ENCODE results near the gene SIGMAR1.

Gene SIGMAR1

DNA sequence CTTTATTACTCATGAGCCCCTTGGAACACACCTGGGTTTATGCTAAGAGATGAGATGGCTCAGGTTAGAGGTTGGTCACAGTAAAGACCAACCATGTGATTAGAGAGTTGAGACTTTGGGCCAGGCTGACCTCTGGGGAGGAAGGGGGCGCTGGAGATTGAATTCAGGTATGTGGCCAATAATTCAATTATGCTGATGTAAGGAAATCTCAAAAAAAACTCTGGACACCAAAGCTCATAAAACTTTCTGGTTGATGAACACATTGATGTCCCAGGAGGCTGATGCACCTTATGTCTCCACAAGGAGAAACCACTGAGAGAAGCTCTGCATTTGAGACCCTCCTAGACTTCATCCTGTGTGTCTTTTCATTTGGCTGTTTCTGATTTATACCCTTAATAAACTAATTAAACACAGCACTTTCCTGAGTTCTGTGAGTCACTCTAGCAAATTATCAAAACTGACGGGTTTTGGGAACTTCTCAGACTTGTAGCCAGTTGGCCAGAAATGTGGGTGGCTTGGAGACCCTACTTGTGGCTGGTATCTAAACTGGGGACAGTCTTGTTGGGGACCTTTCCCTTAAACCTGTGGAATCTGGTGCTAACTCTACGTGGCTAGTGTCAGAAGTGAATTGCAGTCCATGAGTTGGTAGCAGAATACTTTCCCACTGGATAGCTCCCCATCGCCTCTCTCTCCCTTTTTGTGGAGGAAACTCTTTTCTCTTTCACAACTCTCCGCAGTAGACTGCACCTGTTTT lies 32.4 kb upstream of the SIGMAR1 start:
- no peaks in the 10 kb centered on the region for H4K20me1 ChIP-seq (ENCODE audit: insufficient read depth, low read length)
- no peak overlapping the region for H3K4me2 ChIP-seq (ENCODE audit: low read length)
- TF ChIP-seq, protein P1, sequence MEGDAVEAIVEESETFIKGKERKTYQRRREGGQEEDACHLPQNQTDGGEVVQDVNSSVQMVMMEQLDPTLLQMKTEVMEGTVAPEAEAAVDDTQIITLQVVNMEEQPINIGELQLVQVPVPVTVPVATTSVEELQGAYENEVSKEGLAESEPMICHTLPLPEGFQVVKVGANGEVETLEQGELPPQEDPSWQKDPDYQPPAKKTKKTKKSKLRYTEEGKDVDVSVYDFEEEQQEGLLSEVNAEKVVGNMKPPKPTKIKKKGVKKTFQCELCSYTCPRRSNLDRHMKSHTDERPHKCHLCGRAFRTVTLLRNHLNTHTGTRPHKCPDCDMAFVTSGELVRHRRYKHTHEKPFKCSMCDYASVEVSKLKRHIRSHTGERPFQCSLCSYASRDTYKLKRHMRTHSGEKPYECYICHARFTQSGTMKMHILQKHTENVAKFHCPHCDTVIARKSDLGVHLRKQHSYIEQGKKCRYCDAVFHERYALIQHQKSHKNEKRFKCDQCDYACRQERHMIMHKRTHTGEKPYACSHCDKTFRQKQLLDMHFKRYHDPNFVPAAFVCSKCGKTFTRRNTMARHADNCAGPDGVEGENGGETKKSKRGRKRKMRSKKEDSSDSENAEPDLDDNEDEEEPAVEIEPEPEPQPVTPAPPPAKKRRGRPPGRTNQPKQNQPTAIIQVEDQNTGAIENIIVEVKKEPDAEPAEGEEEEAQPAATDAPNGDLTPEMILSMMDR (IDR thresholded peaks at IDR 0.05; ENCODE audit: low read length) = no peak
- TF ChIP-seq EZH2 (IDR thresholded peaks at IDR 0.05; ENCODE audit: borderline replicate concordance, low read length) = no peak
- H3K9me3 ChIP-seq (ENCODE audit: low read length) = no peaks in the 10 kb centered on the region
- no peaks in the 10 kb centered on the region for H3K9me2 ChIP-seq (ENCODE audit: low read depth, low read length)
- H3K4me3 ChIP-seq (ENCODE audit: low read depth, low read length, poor library complexity, severe bottlenecking) = no peak overlapping the region
- no peaks in the 10 kb centered on the region for H3F3A ChIP-seq (ENCODE audit: insufficient read depth, low read length)
- peaks cover 5% of the 10 kb centered on the region for H3K4me1 ChIP-seq (ENCODE audit: insufficient read depth, low read length, severe bottlenecking)
- H3K27ac ChIP-seq (ENCODE audit: low read depth, low read length, poor library complexity, severe bottlenecking) = no peak overlapping the region
- no peak overlapping the region for H2AFZ ChIP-seq (ENCODE audit: low read length)
- no peak overlapping the region for H3K9ac ChIP-seq (ENCODE audit: low read length)
- H3K27me3 ChIP-seq (ENCODE audit: insufficient read depth, low read length) = no peaks in the 10 kb centered on the region
- no peaks in the 10 kb centered on the region for H3K79me2 ChIP-seq (ENCODE audit: insufficient read depth, low read length)
- no peaks in the 10 kb centered on the region for H3K36me3 ChIP-seq (ENCODE audit: insufficient read depth, low read length)

DNA sequence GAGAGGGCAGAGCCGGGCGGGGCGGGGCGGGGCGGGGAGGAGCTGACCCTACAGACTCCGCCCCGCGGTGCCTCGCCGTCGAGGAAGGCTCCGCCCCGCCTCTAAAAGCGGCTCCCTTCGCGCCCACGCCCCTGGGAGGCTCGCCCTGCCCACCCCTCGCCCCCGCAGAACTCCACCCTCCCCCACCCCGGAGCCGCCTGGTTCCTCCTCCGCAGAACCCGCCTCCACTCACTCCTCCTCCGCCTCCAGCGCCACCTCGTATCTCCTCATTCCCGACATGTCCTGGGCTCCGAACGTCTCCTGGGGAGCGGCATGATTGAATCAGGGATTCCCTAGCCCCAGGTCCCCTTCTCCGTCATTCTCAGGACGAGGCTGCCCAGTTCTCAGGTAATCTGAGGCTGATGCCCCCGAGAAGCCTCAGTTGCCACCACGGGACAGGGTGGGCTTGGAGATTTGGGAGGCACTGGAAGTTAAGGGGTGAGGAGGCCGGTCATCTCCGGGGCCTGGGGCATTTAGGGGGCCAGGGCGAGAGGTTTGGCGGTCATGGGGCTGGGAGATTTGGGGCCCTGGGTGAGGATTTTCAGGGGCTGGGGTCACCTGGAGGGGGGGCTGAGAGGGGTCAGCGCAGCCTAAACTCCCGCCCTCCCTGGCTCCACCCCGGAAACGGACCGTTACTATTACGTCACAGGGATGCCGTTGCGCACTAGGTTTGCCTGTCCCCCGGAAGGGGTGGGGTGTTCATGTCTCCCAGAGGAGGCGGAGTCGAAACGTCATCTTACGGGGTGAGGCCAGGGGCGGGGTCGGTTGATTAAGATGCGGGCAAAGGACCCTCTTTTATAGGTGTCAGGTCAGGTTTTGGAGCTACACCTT lies 28.0 kb upstream of the SIGMAR1 start:
- Histone ChIP-seq H3K36me3 (ENCODE audit: insufficient read depth, low read length) (no peaks in the 10 kb centered on the region), H2AFZ (ENCODE audit: low read length) (0 out of 2 replicates have a peak overlapping the region, but pooled peaks have one; percentile 22)
- TF ChIP-seq, protein P1 (IDR thresholded peaks at IDR 0.05; ENCODE audit: low read length) = no peak
- no peak for TF ChIP-seq EZH2 (IDR thresholded peaks at IDR 0.05; ENCODE audit: borderline replicate concordance, low read length)

DNA sequence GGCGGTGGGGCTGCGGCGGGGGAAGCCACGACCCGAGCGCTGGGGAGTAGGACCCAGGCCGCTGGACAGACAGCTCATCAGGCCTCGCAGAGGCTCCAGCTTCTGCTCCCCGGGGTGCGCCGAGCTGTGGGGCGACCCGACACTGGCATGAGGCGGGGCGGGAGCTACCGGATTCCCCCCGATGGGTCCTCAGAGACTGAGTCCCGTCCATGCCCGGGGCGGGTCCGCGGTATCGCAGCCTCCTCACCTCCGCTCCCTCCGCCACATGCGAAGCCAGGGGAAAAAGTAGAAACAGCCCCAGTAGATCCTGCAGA lies 27.4 kb upstream of the SIGMAR1 start:
- Histone ChIP-seq H3K4me3 (ENCODE audit: low read depth, low read length, poor library complexity, severe bottlenecking) (peak overlapping the region; percentile 75), H3F3A (ENCODE audit: insufficient read depth, low read length) (0 out of 2 replicates have a peak, but pooled peaks cover 3% of the 10 kb centered on the region), H3K27me3 (ENCODE audit: insufficient read depth, low read length) (no peaks in the 10 kb centered on the region), H3K79me2 (ENCODE audit: insufficient read depth, low read length) (no peaks in the 10 kb centered on the region), H3K4me1 (ENCODE audit: insufficient read depth, low read length, severe bottlenecking) (peaks cover 10% of the 10 kb centered on the region), H3K4me2 (ENCODE audit: low read length) (peak overlapping the region; percentile 80), H3K9me2 (ENCODE audit: low read depth, low read length) (no peaks in the 10 kb centered on the region), H3K9ac (ENCODE audit: low read length) (peak overlapping the region; percentile 60), H3K27ac (ENCODE audit: low read depth, low read length, poor library complexity, severe bottlenecking) (peak overlapping the region; percentile 1), H3K9me3 (ENCODE audit: low read length) (no peaks in the 10 kb centered on the region), H2AFZ (ENCODE audit: low read length) (no peak overlapping the region), H4K20me1 (ENCODE audit: insufficient read depth, low read length) (no peaks in the 10 kb centered on the region), H3K36me3 (ENCODE audit: insufficient read depth, low read length) (no peaks in the 10 kb centered on the region)
- TF ChIP-seq, protein P1 (IDR thresholded peaks at IDR 0.05; ENCODE audit: low read length) = no peak
- TF ChIP-seq EZH2 (IDR thresholded peaks at IDR 0.05; ENCODE audit: borderline replicate concordance, low read length) = no peak

More for the DNA sequence above, 28.0 kb upstream of the SIGMAR1 start:
- Histone ChIP-seq H3F3A (ENCODE audit: insufficient read depth, low read length) (0 out of 2 replicates have a peak, but pooled peaks cover 3% of the 10 kb centered on the region), H3K9me3 (ENCODE audit: low read length) (no peaks in the 10 kb centered on the region), H3K4me1 (ENCODE audit: insufficient read depth, low read length, severe bottlenecking) (peaks cover 10% of the 10 kb centered on the region), H4K20me1 (ENCODE audit: insufficient read depth, low read length) (no peaks in the 10 kb centered on the region), H3K27me3 (ENCODE audit: insufficient read depth, low read length) (no peaks in the 10 kb centered on the region), H3K79me2 (ENCODE audit: insufficient read depth, low read length) (no peaks in the 10 kb centered on the region), H3K27ac (ENCODE audit: low read depth, low read length, poor library complexity, severe bottlenecking) (peak overlapping the region; percentile 73), H3K9me2 (ENCODE audit: low read depth, low read length) (no peaks in the 10 kb centered on the region), H3K9ac (ENCODE audit: low read length) (peak overlapping the region; percentile 81), H3K4me3 (ENCODE audit: low read depth, low read length, poor library complexity, severe bottlenecking) (peak overlapping the region; percentile 75), H3K4me2 (ENCODE audit: low read length) (peak overlapping the region; percentile 92)
